SKM-1 (cell line): ENCODE results near the gene ERCC5.

Experiments
- DNase-seq: peaks from one replicate; lab custom pipeline; 2025; ENCODE audit not compliant: unreplicated experiment; lab: John Stamatoyannopoulos, UW

The ERCC5 gene

DNA sequence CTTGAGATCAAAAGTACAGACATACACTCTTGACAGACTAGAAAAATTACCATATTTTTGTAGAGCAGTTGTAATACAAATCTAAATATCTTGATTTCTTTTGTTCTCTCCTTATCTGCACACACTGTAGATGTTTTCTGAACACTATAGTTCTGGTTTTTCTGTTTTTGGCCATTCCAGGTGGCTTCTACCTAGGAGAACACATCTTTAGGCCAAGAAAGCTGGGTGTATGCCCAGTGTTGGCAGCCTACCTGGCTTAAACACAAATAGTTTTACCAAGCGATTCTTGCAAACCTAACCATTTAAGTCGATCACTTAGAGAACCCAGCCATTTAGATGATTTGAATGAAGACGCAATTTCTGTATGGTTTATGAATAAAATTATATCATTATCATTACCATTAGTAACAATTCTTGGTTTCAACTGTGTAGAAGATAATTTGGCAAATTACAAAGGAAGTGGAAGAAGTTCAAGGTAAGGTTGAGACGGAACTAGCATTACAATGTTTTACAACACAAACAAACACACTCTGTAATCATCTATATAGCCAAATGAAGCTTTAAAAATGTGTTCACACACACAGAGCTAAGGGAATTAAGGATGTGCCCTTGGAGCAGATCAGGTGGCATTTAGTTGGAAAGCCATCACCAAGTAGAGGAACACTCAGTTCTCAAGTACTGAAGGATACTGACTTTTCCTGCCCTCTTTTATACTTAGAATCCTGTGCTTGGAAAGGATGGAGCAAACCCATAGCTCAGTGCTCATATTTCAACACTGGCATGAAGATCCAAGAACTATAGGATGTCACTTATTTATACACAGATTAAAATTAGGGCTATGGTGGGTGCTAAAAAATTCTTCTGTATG, 36.2 kb downstream of the ERCC5 start:
- no peak for DNase-seq

DNA sequence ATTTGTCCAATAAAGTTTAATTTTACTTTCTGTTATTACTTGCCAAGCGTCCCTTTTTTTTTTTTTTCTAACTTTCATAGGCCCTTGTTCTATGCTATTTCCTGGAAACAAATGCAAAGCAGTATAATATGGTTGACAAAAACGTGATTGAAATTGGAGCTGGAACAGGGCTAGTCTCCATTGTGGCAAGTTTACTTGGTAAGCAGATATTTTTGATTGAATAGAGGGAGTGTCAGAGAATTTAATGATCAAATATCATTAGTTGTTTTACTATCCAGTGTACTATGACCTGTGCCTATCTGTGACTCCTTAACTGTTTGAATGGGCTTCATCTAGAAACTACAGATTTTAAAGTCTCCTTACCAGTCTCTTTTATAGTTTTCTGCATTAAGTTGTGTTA, 46.7 kb downstream of the ERCC5 start:
- DNase-seq = no peak

DNA sequence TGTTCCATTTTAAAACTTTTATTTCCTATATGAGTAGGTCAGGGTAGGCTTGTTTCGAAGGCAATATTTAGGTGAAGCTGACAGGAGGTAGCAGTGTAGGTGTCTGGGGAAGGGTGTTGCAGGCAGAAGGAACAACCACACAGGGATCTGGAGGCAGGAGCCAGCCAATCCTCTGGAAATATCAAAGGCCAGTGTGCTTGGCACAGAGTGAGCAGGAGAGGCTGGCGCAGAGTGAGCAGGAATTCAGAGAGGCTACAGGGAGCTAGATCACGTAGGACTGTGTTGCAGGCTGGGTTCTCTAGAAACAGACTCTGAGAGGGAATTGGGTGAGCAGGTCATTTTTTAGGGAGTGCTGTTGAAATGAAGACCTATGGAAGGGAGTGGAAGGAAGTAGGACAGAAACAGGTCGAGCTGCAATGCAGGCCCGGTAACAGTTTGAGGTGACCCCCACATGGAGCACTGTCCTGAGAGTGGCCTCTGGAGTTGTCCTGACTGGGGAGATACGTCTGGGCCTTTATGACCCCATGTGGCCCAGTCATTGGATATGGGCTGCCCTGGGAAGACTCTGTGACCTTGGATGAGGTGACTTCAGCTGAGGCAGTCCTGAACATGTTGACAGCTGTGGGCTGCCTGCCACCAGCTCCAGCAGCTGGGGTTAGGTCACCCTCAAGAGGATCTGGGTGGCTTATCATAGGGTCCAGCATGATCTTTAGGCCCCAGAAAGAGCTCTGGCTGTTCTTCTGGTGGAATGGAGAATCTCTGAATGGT, 51.7 kb downstream of the ERCC5 start:
- DNase-seq = no peak

DNA sequence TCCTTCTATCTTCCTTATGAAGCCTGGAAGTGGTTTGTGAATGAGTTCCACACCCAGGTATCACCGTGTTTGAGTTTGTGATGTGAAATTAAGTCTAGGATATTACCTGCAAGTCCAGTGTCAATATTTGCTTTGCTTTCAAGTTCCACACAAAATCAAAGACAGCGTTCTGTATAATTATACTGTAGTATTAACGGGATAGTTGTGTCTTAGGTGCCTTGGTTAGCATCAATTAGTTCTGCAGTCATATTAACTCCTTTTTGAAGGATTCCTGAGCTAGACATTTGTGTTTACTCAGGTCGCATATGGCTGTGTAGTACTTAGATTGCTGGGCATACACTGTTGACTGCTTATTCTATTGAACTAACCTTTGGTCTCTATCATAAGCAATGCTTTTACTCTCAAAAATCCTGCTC, 54.4 kb downstream of the ERCC5 start:
- no peak for DNase-seq

DNA sequence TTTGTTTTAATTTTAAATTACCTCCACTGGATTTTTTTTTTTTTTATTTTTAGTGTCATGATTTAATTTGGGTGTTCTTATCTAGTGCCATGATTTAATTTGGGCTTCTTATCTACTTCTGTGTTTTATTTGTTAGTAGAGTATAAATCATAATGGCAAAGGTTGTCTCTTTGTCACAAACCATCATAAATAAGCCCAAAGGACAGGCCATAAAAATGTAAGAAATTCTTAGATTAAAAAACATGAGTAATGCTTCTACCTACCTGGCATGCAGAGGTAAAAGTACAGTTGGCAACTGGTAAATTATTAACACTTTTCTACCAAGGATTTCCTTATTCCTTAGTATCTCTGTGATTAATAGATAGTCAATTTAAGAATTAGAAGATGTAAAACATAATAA, 55.2 kb downstream of the ERCC5 start:
- DNase-seq = no peak

DNA sequence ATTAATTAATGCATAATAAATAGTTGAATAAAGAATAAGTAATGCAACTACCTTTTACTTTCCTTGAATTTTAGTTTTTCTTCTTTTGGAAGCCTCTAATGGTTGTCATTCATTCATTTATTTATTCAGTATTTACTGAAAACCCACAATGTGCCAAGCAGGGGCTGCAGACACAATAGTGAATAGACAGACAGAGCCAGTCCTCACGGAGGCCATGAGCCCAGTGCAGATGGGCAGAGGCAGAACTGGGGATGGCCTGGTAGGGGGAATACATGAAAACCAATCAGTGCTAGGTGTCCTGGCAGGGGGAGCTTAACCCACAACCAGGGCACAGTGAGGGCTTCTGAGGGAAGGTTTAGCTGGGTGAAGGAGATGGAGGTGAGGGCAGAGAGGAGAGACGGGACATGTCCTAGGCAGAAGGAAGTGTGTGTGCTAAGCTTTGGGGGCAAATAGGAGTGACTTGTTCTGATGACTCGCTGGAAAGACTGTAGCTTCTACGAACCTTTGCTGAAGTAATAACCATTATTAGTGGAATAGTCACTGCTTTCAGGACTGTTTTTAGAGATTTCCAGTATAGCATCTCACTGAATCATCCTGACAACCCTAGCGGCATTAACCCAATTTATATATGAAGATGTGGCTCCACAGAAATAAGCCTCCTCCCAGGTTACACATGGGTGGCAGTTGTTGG, 55.9 kb downstream of the ERCC5 start:
- DNase-seq = no peak

DNA sequence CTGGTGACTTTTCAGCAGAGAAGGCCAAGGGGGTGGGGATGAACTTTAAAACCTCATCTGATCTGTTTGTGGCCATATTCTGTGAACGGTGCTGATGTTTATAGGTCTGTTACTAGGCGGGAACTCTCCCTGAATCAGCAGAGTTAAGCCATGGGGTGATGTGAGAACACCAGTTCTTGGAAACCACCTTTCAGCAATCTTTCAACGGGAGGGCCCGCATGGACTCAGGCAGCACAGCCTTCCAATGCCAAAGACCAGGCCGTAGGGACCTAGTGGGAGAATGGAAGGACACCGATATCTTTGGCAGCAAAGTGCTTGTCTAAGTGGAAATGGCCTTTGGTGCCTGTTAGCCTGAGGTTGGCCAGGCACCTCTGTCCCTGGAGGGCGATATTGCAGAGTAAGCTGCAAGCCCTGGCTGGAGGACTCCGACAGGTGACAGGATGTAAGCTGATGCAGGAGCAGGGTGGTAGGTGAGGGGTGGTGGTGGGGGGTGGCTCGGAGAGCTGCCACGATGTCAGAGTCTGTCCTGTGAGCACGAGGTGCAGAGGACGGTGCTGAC, 57.0 kb downstream of the ERCC5 start:
- DNase-seq = no peak

DNA sequence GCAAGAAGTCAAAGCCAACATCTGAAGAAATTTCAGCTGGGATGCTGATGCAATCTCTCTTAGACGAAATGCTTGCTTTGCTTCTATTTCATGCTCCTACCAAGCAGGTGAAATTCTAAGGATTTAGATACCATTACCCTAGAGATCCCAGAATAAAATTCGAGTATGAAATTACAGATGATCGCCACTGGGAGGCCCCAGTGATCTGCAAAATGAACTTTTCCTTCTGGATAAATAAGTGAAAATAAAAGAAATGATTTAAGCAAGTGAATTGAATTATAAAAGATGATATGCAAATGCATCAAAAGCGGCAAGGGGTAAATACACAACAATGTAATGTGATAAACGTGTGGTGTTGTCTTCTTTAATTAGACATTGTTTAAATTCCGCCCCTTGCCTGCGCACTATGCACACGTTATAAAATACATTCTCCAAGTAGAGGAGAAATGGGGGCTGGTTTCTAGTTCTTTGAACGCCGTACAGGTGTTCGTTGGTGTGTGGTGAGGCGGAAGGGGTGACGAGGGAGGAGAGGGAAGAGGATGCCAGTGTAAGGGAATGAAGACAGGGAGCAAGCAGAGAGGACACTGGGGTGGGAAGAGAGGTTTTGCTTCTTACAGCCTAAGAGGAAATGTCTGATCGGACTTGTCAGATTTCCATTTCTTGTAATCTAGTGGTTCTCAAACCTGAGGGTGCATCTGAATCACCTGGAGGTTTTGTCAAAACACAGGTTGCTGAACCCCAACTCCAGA, 58.0 kb downstream of the ERCC5 start:
- DNase-seq = no peak

DNA sequence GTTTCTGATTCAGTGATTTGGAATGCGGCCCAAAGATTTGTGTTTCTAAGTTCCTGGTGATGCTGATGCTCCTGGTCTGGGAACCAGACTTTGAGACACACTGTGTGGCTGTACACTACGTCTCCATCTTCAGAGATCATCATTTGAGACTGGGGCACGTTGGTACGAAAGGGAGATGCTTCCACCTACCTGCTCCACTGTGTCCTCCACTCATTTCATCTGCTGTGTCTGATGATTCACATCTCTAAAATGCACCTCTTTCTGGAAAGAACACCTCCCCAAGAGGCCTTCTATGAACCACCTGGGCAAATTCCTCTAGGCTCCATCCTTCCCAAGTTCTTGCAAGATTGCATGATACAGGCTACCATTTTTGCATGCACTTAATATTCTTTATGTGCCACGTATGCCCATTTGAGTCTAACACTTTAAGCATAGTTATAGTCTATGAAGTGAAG, 58.6 kb downstream of the ERCC5 start:
- DNase-seq = no peak

DNA sequence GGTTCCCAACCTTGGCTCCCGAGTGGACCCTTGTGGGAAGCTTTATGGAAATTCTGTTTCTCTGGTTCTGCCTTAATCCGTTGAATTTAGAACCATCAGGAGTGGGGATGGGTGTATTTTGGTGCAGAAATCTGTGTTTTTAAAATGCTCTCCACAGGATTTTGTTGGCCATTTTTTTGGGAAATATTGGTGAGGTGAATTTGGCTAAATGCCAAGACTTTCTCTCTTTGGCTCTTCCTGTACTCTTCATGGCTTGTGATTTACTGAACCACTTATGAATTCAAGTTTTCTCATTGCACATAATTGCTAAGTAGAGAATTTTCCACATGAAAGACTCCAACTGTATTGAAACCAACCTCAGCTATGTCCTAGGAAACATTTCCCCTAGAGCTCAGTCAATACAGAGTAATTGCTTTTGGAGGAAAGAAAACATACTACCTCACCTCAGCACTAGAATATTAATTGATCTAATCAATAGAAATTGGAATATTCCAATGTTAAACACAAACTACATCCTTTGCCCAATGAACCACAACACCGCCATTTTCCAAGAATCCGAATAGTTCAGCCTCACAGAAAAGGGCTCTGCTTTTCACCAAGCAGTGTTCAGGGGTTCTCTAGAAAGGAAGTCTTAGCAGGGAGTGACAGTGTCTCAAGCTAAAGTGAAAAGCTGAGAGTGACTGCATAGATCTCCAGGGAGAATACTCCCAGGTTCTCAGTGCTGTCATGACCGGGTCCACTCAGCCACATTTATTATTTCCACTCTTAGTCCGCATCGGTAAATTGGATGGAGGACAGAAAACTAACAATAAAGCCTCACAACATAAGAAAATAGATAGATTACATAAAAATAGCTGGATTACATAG, 60.3 kb downstream of the ERCC5 start:
- DNase-seq = no peak

DNA sequence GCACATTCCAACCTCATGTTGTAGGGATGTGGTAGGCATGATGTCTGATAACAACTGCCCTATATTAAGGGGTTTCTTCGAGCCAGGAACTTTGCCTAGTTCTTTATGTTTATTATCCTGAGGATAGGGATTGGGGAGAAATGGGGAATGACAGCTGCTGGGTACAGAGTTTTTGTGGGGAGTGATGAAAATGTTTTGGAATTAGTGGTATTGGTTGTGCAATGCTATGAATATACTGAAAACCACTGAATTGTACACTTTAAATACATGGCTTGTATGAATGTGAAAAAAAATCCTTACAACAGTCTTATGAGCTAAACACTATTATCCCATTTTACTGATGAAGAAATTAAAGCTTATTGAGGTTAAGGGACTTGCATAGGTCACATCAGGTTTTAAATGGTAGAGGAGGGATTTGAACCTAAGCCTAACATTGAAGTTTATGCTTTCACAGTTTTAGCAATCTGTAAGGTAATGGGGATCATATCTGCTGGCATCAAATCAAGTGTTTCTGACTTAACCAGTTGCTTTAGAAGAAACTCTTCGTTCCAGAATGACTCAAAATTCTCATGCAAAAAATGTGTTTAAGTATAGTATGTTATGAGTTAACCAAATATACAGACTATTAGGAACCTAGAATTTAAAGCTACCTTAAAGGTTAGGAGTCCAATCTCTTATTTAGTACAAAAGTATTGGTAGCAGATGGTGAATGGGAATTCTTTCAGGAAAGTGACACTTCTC, 61.4 kb downstream of the ERCC5 start:
- DNase-seq = no peak

DNA sequence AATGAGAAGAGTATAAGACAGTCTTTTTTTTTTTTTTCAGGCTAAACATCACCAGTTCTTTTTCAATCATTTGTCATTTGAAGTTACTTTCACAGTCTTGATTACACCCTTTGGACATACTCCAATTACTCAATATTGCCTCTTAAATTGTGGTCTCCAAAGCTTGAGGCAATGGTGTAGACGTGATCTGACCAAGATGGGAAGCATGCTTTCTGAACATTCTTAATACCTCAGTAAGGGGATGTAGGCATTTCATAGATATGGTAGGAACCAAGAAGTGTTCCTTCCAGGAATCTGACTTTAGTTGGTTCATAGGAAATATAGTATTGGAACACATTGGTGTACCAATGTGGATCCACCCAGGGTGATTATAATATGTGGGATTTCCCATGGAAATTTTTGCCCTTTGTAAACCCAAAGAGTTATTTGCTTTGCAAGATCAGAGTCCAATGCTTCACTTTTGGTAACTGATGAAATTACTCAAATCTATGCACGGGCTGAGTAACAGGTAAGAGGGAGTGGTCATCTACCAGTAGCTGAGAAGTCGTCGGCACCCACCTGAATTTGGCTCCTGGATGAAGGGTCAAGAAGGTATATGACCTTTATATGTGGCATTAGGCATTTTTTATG, 62.2 kb downstream of the ERCC5 start:
- DNase-seq = no peak

DNA sequence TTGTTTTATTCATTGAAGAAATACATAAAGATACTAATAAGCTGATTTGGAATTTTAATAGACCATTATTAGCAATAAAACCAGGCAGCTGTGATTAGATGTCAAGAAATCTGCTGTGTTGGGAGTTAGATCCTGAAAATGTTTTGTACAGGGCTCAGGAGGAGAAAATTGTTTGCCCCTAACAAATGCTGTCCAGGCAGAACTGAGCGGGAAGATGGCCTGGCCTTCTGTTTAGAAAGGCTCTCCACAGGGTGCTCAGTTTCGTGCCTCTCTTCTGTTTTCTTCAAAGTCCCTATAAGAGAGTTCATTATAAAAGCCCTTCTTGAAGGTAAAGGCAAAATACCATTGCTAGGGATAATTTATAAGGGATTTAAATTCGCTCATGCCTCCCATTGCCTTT, 64.1 kb downstream of the ERCC5 start:
- DNase-seq = no peak

DNA sequence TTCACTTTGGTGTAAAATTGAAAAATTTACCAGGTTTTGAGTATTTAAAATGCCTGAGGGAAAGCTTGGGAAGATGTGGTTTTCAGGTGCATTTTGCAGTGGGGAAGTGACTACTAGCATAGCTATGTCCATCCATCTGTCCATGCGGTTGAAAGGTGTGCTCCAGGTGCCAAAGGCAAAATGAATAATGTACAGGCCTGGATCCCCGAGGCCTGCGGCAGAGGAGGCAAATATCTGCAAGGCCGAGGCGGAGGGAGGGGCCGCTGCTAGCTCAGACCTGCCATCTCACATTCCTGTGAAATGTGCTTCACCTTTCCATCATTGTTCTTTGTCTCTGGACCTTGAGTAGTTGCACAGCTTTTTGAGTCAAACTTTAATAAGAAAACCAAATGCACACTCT, 65.5 kb downstream of the ERCC5 start:
- DNase-seq = no peak

DNA sequence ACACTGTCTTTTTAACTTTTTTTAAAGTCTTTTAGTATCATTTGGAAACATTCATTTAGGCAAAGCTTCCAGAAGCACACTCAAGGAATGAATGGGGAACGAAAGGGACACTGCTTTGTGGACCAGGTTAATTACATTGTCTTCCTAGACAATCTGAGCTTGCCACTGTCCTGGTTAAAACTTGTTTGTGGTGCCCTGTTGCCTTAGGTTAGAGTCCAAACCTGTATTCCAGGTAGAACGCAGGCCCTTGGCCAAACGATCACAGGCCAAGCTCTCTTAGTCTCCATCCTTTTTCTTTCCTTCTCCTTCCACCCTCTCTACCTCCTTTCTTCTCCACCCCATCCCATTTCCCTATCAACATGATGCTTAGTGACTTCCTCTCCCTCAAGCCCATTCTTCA, 66.8 kb downstream of the ERCC5 start:
- DNase-seq = no peak

DNA sequence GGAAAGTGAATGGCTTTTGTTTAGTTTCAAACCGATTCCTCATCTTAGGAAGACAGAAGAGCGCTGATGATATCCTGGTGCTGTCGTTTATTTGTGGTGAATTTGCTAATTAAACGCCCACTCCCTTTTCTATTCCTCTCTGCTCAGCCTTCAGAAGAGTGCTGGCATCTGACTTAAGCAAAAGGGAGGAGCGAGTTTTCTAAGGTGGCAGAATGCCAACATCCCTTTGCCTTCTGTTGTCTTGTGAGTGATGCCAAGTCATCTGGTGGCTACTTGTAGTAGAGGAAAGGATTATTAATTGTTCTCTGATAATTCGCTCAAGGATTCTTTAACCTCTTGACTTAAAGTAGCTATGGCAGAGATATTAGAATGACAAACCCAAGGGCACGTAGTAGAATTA, 68.1 kb downstream of the ERCC5 start:
- DNase-seq = no peak

DNA sequence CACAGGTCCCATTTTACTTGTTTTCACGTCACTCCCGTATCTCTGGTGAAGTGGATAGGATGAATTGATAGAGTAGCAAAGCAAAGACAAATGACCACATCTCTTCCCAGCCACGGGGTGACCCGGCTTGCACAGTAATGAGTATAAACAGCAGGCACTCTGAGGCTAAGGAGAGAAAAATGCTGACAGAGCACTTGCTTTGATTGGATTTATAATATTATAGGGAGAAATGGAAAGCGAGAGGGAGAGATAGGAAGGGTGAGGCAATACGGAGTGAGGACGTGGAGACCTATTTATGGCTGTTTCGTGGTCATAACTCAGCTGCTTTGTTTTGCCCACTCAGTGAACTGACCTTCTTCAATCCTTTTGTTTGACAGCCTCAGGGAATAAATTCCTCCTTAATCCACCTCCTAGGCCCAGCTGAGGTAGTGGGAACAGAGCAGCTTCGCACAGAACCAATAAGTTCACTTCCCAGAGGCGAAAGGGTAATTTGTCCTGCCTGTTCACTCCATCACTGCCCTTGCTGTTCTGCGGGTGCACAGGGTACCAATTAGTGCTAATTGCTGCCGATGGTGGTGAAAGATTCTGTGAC, 68.6 kb downstream of the ERCC5 start:
- no peak for DNase-seq

DNA sequence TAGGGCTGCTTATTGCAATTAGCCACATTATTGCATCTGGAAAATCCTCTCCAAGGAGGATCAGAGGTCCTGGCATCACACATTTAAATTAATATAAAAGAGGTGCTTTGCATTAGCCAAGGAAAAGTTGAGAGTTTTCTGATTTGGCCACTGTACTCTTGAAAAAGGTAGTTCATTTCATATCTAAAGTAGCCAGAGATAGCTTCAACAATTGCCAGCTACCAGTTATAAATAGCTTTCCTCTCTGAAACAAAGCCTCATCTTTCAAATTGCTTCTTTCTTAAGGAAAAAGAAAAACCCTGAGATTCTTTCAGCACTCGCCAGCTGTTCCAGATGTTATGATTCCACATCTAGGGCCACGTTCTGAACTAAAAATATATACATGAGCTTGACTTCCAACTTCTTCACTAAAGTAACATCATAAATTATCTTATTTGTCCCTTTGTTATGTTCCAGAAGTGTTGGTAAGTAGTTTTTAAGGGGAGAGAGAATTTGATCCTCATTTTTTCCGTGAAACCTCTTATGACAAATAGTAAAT, 69.6 kb downstream of the ERCC5 start:
- no peak for DNase-seq
